Endometrial microvascular endothelial cells (primary cell): Measurements from ENCODE around the gene TRIM3. TPM values are rescaled to one million over a fixed set of nuclear protein-coding genes. Genes with fewer than 3 reads are reported as not detected.

Experiments used
- in situ Hi-C: cut with HindIII; loops from 2 replicates; pipeline ENCODE4 v1.10.0; 2017; ENCODE audit warnings: low sequenced_read_pairs, low pct_unique_long_range_greater_than_20kb; ENCODE audit errors: inconsistent ontology term
- total RNA-seq: library from RNA; depleted of rRNA; stranded (reverse); fragments of >200 nt; gene quantifications from one replicate; pipeline ENCODE4 v1.2.3, GENCODE V29; 2015; ENCODE audit errors: inconsistent ontology term

The TRIM3 gene
- total RNA-seq, 1 donor from 2014 or later = 60.0 TPM

- in situ Hi-C loops = no loop called here
These were observed 25.2 kb downstream of the TRIM3 start for GRCh38 chr11:6448574-6448973.

- in situ Hi-C loops = loop anchor here (5.0 kb wide), 1 partner anchor 44 kb away; no protein-coding TSS in a partner anchor
These were observed 30.3 kb downstream of the TRIM3 start for GRCh38 chr11:6443269-6444003.

DNA sequence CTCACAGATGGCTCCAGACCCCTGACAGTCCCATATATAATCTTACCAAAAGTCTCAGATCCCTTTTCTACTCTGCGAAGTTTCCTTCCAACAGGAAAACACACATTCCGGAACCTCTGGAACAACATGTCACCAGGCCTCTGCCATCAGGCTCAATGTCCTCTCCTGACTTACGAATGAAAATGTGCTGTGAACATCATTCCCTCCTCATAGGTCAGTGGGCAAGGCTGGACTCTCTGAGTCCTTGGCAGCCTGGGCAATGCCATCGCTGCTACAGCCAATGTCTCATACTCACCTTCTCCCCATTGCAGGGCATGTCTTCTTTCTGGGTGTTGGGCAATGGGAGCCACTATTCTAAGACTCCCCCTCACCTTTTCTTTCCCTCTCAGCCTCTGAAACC is 31.3 kb downstream of the TRIM3 start:
- in situ Hi-C loops = loop anchor here (5.0 kb wide), 1 partner anchor 45 kb away; no protein-coding TSS in a partner anchor

- in situ Hi-C loops = loop anchor here (5.0 kb wide), 1 partner anchor 46 kb away; no protein-coding TSS in a partner anchor
These were observed 32.8 kb downstream of the TRIM3 start, which contains the start of gene HPX for GRCh38 chr11:6440906-6441358. TSS of gene HPX (minus strand) at chr11:6440987. CDS start at chr11:6440963, 24 bp downstream.

- in situ Hi-C loops = no loop called here
These were observed 34.7 kb downstream of the TRIM3 start for GRCh38 chr11:6438979-6439571.

DNA sequence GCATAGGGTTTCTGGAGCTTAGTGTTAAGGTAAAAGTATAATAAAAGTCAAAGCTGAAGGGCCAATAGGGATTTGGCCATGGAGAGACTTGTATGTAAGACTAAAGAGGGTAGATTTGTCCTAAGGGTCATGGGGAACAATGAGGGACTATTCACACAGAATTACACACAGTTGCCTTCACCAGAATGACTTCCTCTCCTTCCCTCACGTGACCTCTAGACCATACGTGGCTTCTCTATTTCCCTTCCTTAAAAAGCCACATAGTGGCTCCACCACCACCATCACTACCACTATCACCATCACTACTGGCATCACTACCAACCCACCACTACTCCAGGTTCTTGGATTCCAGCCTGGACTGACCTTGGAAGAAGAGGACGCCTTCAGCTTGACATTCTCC is 35.7 kb downstream of the TRIM3 start:
- in situ Hi-C loops = no loop called here

DNA sequence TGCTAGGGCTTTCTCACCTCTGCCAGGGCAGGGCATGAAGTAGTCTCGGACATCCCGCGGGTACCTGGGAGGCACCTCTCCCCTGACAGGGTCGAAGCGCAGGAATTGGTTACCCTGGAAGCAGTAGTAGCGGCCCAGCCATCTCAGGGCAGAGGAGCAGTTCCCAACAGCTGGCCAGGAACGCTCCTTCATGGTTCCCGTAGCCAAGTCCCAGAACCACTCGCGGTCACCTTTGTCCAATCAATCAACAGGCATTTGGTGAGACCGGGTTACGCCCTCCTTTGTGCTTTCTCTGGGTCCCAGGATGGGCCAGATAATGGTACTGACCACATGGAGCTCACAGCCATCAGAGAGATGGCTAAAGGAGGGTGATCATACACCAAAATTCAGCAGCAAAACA is 36.3 kb downstream of the TRIM3 start:
- in situ Hi-C loops = no loop called here

DNA sequence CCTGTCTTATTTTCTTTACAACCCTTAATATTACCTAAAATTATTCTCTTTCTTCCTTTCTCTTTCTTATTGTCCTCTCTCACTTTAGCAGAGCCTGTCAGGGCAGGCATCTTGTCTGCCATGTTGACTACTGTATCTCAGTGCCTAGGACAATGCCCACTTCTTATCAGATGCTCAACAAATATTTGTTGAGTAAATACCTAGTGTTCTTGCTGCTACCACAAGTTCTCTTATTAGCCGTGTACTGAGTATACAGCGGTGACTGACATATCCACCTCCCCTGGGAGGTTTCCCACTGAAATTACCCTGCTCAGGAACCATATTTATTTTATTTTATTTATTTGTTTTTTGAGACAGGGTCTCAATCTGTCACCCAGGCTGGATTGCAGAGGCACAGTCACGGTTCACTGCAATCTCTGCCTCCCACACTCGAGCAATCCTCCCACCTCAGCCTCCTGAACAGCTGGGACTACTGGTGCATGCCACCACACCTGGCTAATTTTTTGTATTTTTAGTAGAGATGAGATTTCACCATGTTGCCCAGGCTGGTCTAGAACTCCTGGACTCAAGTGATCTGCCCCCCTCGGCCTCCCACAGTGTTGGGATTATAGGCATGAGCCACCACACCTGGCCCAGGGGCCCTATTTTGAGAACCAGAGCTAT is 39.6 kb downstream of the TRIM3 start:
- in situ Hi-C loops = no loop called here

- in situ Hi-C loops = no loop called here
These were observed 41.9 kb downstream of the TRIM3 start for GRCh38 chr11:6431861-6432260.

DNA sequence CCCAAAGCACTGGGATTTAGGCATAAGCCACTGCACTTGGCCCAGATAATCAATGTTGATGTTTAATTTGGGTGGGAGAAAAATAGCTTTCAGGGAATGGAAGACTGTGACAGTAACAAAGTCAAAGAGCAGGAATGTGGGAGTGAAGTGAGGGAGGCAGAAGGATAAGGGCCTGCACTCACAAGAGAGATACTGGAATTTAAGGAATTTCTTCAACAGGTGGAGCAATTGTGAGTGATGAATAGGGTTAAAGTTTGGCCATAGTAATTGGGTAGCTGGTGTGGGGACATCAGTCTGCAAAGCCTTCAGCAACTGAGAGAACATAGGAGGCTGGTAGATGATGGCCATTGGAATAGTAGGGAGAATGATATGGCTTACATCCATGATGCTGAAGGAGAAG is 46.2 kb downstream of the TRIM3 start:
- in situ Hi-C loops = no loop called here

GRCh38 chr11:6420677-6421076 is 53.1 kb downstream of the TRIM3 start:
- in situ Hi-C loops = loop anchor here (25.0 kb wide), 1 partner anchor 192 kb away; the partner anchor contains the start of genes ILK, RRP8, TAF10 and TPP1

DNA sequence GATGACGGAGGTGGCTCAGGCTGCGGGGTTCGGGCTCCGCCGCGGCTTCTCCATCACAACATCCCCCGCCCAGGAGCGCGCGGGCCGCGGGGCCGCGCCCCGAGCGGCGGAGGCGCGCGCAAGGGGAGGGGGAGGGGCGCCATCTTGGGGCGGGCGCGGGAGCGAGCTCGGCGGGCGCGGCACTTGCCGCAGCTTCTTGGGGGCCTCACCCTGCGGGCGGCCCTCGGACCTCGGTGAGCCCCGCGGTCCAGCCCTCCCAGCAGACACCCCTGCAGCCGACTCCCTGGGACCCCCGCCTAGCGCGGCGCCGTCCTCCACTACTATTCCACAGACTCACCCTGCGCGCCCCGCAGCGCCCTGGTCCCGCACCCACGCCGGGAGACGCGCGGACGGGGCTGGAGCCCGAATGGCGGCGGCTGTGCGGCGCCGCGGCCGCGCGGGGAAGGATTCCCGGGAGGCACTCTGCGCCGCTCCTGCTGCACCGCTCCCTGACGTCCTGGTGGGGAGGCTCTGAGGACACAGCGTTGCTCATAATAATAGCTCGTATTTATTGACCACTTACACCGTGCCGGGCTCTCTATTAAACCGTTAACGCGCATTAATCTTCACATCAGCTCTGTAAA is 54.6 kb downstream of the TRIM3 start, which contains the start of gene APBB1:
APBB1 (minus strand) TSS at position 86 of the 623 bp plus-strand sequence. CDS start 7,747 bp downstream, outside the sequence.
- in situ Hi-C loops = loop anchor here (25.0 kb wide), 1 partner anchor 193 kb away; the partner anchor contains the start of genes ILK, RRP8, TAF10 and TPP1

- in situ Hi-C loops = loop anchor here (25.0 kb wide), 1 partner anchor 194 kb away; the partner anchor contains the start of genes ILK, RRP8, TAF10 and TPP1
These were observed 55.2 kb downstream of the TRIM3 start for GRCh38 chr11:6418557-6419008.

GRCh38 chr11:6417907-6418556 is 55.7 kb downstream of the TRIM3 start:
- in situ Hi-C loops = loop anchor here (25.0 kb wide), 1 partner anchor 194 kb away; the partner anchor contains the start of genes ILK, RRP8, TAF10 and TPP1

DNA sequence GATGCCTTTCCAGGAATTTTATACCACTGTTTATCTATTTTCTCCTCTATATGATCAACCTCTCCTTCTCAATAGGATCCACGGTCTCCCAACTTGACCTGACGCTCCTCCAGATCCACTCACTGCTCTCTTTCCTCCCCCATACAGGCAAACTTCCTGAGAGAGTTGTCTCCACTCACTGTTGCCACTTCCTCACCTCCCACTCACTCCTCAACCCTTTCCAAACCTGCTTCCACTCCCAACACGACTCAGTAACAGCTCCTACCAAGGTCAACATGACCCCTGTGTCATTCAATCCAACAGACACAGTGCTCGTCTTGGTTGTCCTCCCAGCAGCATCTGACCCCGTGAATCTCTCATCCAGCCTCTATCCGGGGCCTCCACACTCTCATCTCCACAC is 57.9 kb downstream of the TRIM3 start:
- in situ Hi-C loops = loop anchor here (25.0 kb wide), 1 partner anchor 197 kb away; the partner anchor contains the start of genes ILK, RRP8, TAF10 and TPP1

DNA sequence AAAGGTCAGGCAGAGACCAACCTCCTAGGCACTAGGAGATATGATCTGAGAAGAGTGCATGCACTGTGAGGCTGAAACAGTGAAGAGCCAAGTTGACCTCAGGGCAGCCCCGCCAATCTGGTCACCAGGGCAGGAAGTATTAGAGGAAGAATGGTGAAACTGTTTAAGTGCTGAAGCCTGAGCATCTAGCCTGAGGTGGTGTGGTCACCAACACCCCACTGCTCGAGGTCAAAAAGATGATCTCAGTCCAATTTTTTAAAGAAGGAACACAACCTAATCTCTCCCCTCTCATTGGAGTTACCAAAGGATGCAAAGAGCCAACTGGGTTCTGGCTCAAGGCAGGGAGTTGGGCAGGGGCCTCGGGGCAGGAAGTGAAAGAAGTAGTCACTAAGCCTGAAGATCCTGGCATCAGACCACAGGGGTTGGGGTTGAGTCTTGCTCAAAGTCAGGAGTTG is 58.8 kb downstream of the TRIM3 start:
- in situ Hi-C loops = loop anchor here (25.0 kb wide), 1 partner anchor 197 kb away; the partner anchor contains the start of genes ILK, RRP8, TAF10 and TPP1

- in situ Hi-C loops = loop anchor here (25.0 kb wide), 1 partner anchor 199 kb away; the partner anchor contains the start of genes ILK, RRP8, TAF10 and TPP1
These were observed 59.9 kb downstream of the TRIM3 start for GRCh38 chr11:6413791-6414201.

DNA sequence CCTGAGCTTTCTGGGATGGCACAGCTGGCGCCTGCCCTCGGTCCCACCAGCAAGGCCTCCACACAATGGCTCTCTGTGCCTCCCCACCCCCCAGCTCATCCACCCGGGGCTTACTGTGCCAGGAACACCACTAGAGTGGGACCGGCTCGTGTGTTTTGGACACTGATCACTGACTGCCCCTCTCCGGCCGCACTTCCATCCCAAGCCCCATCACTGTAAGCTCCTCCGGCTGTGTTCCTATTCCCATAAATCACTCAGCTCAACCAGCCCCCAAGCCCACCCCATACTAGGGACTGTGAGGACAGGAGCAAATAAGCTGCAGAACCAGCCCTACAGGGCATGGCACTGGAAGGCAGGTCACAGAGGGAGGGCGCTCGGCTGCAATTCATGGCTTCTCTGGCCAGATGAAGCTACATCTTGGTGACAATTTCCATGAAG is 62.1 kb downstream of the TRIM3 start:
- in situ Hi-C loops = loop anchor here (25.0 kb wide), 1 partner anchor 201 kb away; the partner anchor contains the start of genes ILK, RRP8, TAF10 and TPP1
